ENCODE data around the gene OSBPL9. TPM values are rescaled to one million over a fixed set of nuclear protein-coding genes. Genes with fewer than 3 reads are reported as not detected.
A peak's percentile ranks its signal among the peaks of the same experiment; 100 is the strongest.

Gene OSBPL9
- total and polyA plus RNA-seq, 7 donors: 31.8 to 81.5 (median 49.7) TPM

DNA sequence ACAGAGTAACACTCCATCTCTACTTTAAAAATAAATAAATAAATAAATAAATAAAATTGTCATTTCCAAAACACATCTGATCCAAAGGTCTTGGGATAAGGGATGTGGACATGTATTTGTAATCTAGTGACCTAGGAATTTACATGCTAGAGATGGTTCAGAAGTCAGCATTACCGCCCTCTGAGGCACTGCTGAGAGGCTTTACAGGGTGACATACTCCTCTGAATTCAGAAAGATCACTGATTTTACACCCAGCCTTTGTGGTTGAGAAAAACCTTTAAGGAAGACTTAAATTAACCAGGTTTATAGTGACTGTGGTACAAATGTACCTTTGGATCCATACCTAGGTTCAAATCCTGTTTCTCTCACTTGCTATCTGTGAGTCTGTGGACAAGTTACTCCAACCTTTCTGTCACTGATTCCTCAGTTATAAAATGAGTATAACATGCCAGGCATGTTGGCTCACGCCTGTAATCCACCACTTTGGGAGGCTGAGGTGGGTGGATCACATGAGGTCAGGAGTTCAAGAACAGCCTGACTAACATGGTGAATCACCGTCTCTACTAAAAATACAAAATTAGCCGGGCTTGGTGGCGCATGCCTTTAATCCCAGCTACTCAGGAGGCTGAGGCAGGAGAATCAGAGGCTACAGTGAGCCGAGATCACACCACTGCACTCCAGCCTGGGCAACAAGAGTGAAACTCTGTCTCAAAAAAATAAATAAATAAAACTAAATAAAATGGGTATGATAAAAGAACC is 20.1 kb downstream of the OSBPL9 start:
- DNase-seq: peak; percentile 70
- Histone ChIP-seq H3K4me3 (no peak overlapping the region), H3K27me3 (no peaks in the 10 kb centered on the region), H3K27ac (peak overlapping the region in 3 of 4 donors; percentile 48 to 73 (median 67)), H3K36me3 (no peaks in the 10 kb centered on the region), H3K9me3 (no peaks in the 10 kb centered on the region), H3K4me1 (peaks cover 0 to 47% (median 35%) of the 10 kb centered on the region in 4 donors)
- TF ChIP-seq EP300 (IDR thresholded peaks at IDR 0.05) (no peak), POLR2AphosphoS5 (IDR thresholded peaks at IDR 0.05) (peak in 2 of 4 donors; percentile 28 to 49)
- WGBS, 2 donors: 75 to 79% methylated on average over 6 of the region's 6 CpGs
- intact Hi-C loops (cut with DNase I): no loop called here

GRCh38 chr1:51638350-51638749 is 21.5 kb downstream of the OSBPL9 start:
- intact Hi-C loops (cut with DNase I): no loop called here
- 93 to 98% methylated on average over 3 of the region's 3 CpGs for WGBS, 2 donors
- H3K36me3 ChIP-seq: no peaks in the 10 kb centered on the region
- no peak overlapping the region for H3K27ac ChIP-seq
- H3K4me1 ChIP-seq: peaks cover 0 to 60% (median 48%) of the 10 kb centered on the region in 4 donors
- no peak overlapping the region for H3K4me3 ChIP-seq
- no peaks in the 10 kb centered on the region for H3K9me3 ChIP-seq
- DNase-seq: no peak
- no peaks in the 10 kb centered on the region for H3K27me3 ChIP-seq
- TF ChIP-seq POLR2A (IDR thresholded peaks at IDR 0.05) (no peak), EP300 (IDR thresholded peaks at IDR 0.05) (no peak), POLR2AphosphoS5 (IDR thresholded peaks at IDR 0.05) (no peak)
- TF ChIP-seq, protein P1, sequence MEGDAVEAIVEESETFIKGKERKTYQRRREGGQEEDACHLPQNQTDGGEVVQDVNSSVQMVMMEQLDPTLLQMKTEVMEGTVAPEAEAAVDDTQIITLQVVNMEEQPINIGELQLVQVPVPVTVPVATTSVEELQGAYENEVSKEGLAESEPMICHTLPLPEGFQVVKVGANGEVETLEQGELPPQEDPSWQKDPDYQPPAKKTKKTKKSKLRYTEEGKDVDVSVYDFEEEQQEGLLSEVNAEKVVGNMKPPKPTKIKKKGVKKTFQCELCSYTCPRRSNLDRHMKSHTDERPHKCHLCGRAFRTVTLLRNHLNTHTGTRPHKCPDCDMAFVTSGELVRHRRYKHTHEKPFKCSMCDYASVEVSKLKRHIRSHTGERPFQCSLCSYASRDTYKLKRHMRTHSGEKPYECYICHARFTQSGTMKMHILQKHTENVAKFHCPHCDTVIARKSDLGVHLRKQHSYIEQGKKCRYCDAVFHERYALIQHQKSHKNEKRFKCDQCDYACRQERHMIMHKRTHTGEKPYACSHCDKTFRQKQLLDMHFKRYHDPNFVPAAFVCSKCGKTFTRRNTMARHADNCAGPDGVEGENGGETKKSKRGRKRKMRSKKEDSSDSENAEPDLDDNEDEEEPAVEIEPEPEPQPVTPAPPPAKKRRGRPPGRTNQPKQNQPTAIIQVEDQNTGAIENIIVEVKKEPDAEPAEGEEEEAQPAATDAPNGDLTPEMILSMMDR (IDR thresholded peaks at IDR 0.05): no peak

DNA sequence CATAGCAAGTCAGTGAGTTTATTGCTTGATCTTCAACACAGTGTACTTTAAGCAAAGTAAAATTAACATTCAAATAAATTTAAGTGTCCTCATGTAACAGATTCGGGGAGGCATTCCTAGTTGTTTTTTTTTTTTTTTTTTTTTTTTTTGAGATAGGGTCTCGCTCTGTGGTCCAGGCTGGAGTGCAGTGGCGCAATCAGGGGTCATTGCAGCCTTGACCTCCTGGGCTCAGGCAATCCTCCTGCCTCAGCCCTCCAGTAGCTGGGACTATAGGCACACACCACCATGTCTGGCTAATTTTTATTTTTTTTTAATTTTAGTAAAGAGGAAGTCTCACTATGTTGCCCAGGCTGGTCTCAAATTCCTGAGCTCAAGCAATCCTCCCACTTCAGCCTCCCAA is 22.8 kb downstream of the OSBPL9 start:
- H3K36me3 ChIP-seq: no peaks in the 10 kb centered on the region
- TF ChIP-seq EP300 (IDR thresholded peaks at IDR 0.05): no peak
- TF ChIP-seq, protein P1 (IDR thresholded peaks at IDR 0.05): no peak
- no peak for TF ChIP-seq POLR2A (IDR thresholded peaks at IDR 0.05)
- TF ChIP-seq POLR2AphosphoS5 (IDR thresholded peaks at IDR 0.05): no peak
- no peak for DNase-seq
- WGBS, 2 donors: 95 to 99% methylated on average over 3 of the region's 3 CpGs
- H3K9me3 ChIP-seq: no peaks in the 10 kb centered on the region
- H3K4me3 ChIP-seq: no peak overlapping the region
- H3K27me3 ChIP-seq: no peaks in the 10 kb centered on the region
- no peak overlapping the region for H3K27ac ChIP-seq
- intact Hi-C loops (cut with DNase I): no loop called here
- peaks cover 0 to 65% (median 57%) of the 10 kb centered on the region in 4 donors for H3K4me1 ChIP-seq

DNA sequence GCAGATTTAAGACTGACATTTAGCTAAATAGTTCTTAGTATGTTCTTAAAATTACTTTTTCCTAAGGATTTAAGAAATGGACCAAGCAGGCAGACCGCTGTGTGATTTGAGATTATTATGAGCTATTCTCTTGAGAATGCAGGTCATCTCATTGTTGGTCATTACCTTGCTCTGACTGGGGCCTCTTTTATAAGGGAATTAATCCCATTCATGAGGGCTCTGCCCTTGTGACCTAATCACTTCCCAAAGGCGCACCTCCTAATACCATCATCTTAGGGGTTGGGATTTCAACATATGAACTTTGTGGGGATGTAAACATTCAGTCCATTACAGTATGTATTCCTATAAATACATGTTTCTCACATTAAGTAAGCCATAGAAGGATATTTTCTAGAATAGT is 24.2 kb downstream of the OSBPL9 start:
- Histone ChIP-seq H3K27me3 (no peaks in the 10 kb centered on the region), H3K4me3 (no peak overlapping the region), H3K9me3 (no peaks in the 10 kb centered on the region), H3K27ac (peak overlapping the region in 2 of 4 donors; percentile 72 to 76), H3K36me3 (no peaks in the 10 kb centered on the region), H3K4me1 (peaks cover 0 to 69% (median 58%) of the 10 kb centered on the region in 4 donors)
- no peak for DNase-seq
- TF ChIP-seq, protein P1 (IDR thresholded peaks at IDR 0.05): no peak
- no peak for TF ChIP-seq POLR2AphosphoS5 (IDR thresholded peaks at IDR 0.05)
- TF ChIP-seq EP300 (IDR thresholded peaks at IDR 0.05): no peak
- 96 to 98% methylated on average over 2 of the region's 2 CpGs for WGBS, 2 donors
- intact Hi-C loops (cut with DNase I): no loop called here

GRCh38 chr1:51642739-51643142 is 25.8 kb downstream of the OSBPL9 start:
- Histone ChIP-seq H3K4me1 (peaks cover 0 to 62% (median 48%) of the 10 kb centered on the region in 4 donors), H3K9me3 (no peaks in the 10 kb centered on the region), H3K27me3 (no peaks in the 10 kb centered on the region), H3K27ac (peak overlapping the region; percentile 64 to 77 (median 74)), H3K4me3 (no peak overlapping the region), H3K36me3 (no peaks in the 10 kb centered on the region)
- WGBS, 2 donors: 87 to 96% methylated on average over 1 of the region's 1 CpG
- intact Hi-C loops (cut with DNase I): no loop called here
- DNase-seq: peak; percentile 69
- TF ChIP-seq POLR2A (IDR thresholded peaks at IDR 0.05) (no peak), POLR2AphosphoS5 (IDR thresholded peaks at IDR 0.05) (peak; percentile 39 to 66 (median 55))
